HepG2 (cell line): ENCODE results near the gene SMAP1. TPM values are rescaled to one million over a fixed set of nuclear protein-coding genes. Genes with fewer than 3 reads are reported as not detected.
A peak's percentile ranks its signal among the peaks of the same experiment; 100 is the strongest.

Experiments
- ASH2L ChIP-seq: fragments of 300-600, 200-600 bp; sonication (generic); IDR thresholded peaks from 2 replicates; pipeline ENCODE4 v1.7.0; 2017; ENCODE audit warnings: low read depth, mild to moderate bottlenecking, moderate library complexity, mixed read lengths, low read length; ENCODE audit not compliant: insufficient read length
- CBX1 ChIP-seq: IDR thresholded peaks from one replicate; pipeline ENCODE4 v1.6.1; 2016; ENCODE audit warnings: antibody characterized with exemption, low read depth
- CCAR2 ChIP-seq: fragments of 200-400 bp; formaldehyde crosslinking; optimal IDR thresholded peaks from 2 replicates; pipeline ENCODE3; 2018; ENCODE audit warnings: low read depth, mild to moderate bottlenecking, low read length, moderate library complexity
- EEA1 ChIP-seq: sonication (generic); formaldehyde crosslinking; IDR thresholded peaks from 2 replicates; pipeline ENCODE4 v1.5.1; 2020; ENCODE audit warnings: mild to moderate bottlenecking, missing genetic modification reagents, borderline replicate concordance
- FOSL1 ChIP-seq: sonication (generic); formaldehyde crosslinking; IDR thresholded peaks from 2 replicates; pipeline ENCODE4 v1.9.0; 2021; ENCODE audit warnings: missing genetic modification reagents, borderline replicate concordance
- FOSL2 ChIP-seq: sonication (generic); formaldehyde crosslinking; IDR thresholded peaks from 2 replicates; pipeline ENCODE4 v1.4.0; 2020; ENCODE audit warnings: missing genetic modification reagents
- GMEB1 ChIP-seq: sonication (generic); formaldehyde crosslinking; IDR thresholded peaks from 2 replicates; pipeline ENCODE4 v1.5.1; 2020; ENCODE audit warnings: missing genetic modification reagents, mild to moderate bottlenecking, borderline replicate concordance
- HHEX ChIP-seq: IDR thresholded peaks from 2 replicates; pipeline ENCODE4 v1.6.1; 2016; ENCODE audit warnings: control low read depth
- HMG20B ChIP-seq: conservative IDR thresholded peaks from 2 replicates; pipeline ENCODE4 v1.6.1; 2016; ENCODE audit warnings: missing genetic modification reagents, missing compliant biosample characterization
- HOXD1 ChIP-seq: sonication (generic); formaldehyde crosslinking; IDR thresholded peaks from 2 replicates; pipeline ENCODE4 v1.5.0; 2020; ENCODE audit warnings: missing genetic modification reagents
- KAT2B ChIP-seq: fragments of 150-350 bp; IDR thresholded peaks from 2 replicates; pipeline ENCODE4 v1.6.1; 2014; ENCODE audit warnings: low read depth, low read length, borderline replicate concordance
- KLF15 ChIP-seq: sonication (generic); formaldehyde crosslinking; IDR thresholded peaks from 2 replicates; pipeline ENCODE4 v1.8.1; 2023; ENCODE audit warnings: borderline replicate concordance, mild to moderate bottlenecking, inconsistent platforms, missing genetic modification reagents, mixed read lengths
- MTA3 ChIP-seq: sonication (generic); formaldehyde crosslinking; IDR thresholded peaks from 2 replicates; pipeline ENCODE4 v1.4.0; 2020; ENCODE audit warnings: missing genetic modification reagents
- RARG ChIP-seq: sonication (generic); formaldehyde crosslinking; IDR thresholded peaks from 2 replicates; pipeline ENCODE4 v1.4.0; 2020; ENCODE audit warnings: low read depth, mild to moderate bottlenecking, missing genetic modification reagents
- RBM39 ChIP-seq: fragments of 200-400 bp; formaldehyde crosslinking; IDR thresholded peaks from one replicate; pipeline ENCODE4 v1.6.1; 2018; ENCODE audit warnings: antibody characterized with exemption, mild to moderate bottlenecking, low read depth, low read length; ENCODE audit not compliant: poor library complexity, severe bottlenecking
- RELA ChIP-seq: sonication (generic); formaldehyde crosslinking; IDR thresholded peaks from 2 replicates; pipeline ENCODE4 v1.4.0; 2020; ENCODE audit warnings: missing genetic modification reagents
- SKI ChIP-seq: fragments of 450-650 bp; IDR thresholded peaks from one replicate; pipeline ENCODE4 v1.6.1; 2018; ENCODE audit warnings: mild to moderate bottlenecking; ENCODE audit not compliant: partially characterized antibody
- TFAP4 ChIP-seq: sonication (generic); IDR thresholded peaks from 2 replicates; pipeline ENCODE4 v1.6.1; 2016; ENCODE audit warnings: low read depth, borderline replicate concordance
- ZBTB1 ChIP-seq: sonication (generic); formaldehyde crosslinking; IDR thresholded peaks from 2 replicates; pipeline ENCODE4 v1.4.0; 2020; ENCODE audit warnings: missing genetic modification reagents, borderline replicate concordance
- ZBTB34 ChIP-seq: sonication (generic); formaldehyde crosslinking; IDR thresholded peaks from 2 replicates; pipeline ENCODE4 v1.8.0; 2022; ENCODE audit warnings: mild to moderate bottlenecking, missing genetic modification reagents
- ZFP41 ChIP-seq: sonication (generic); formaldehyde crosslinking; IDR thresholded peaks from 2 replicates; pipeline ENCODE4 v1.4.0; 2020; ENCODE audit warnings: mild to moderate bottlenecking, missing genetic modification reagents, borderline replicate concordance
- ZNF276 ChIP-seq: sonication (generic); formaldehyde crosslinking; IDR thresholded peaks from 2 replicates; pipeline ENCODE4 v1.4.0; 2020; ENCODE audit warnings: mild to moderate bottlenecking, low read depth, missing genetic modification reagents
- ZNF317 ChIP-seq: sonication (generic); formaldehyde crosslinking; IDR thresholded peaks from 2 replicates; pipeline ENCODE4 v1.5.0; 2020; ENCODE audit warnings: mild to moderate bottlenecking, missing genetic modification reagents
- ZNF530 ChIP-seq: sonication (generic); formaldehyde crosslinking; IDR thresholded peaks from 2 replicates; pipeline ENCODE4 v1.5.0; 2020; ENCODE audit warnings: low read depth, mild to moderate bottlenecking, missing genetic modification reagents
- ZNF75D ChIP-seq: sonication (generic); formaldehyde crosslinking; IDR thresholded peaks from 2 replicates; pipeline ENCODE4 v1.8.1; 2023; ENCODE audit warnings: missing genetic modification reagents, mild to moderate bottlenecking, borderline replicate concordance
- polyA plus RNA-seq, 8 experiments: library from polyadenylated mRNA; depleted of rRNA in 3 of 8; stranded (reverse) in 7 of 8; unstranded in 1 of 8; fragments of >200 nt; fragmentation: Illumina TruSeq in 4 of 8; extraction: Trizol in 4 of 8; gene quantifications; 2 replicates each; pipeline versions ENCODE4 v1.2.1 to v1.2.3, GENCODE V29; 2011 to 2016; ENCODE audit warnings: low read depth in 4 of 8, missing spikeins in 1 of 8, mixed read lengths in 1 of 8; ENCODE audit not compliant: insufficient read depth in 1 of 8
- total RNA-seq, 5 experiments: library from RNA; depleted of rRNA; stranded (reverse); fragments of >200 nt; fragmentation: Illumina TruSeq; extraction: Trizol; gene quantifications; 2 replicates each; pipeline ENCODE4 v1.2.3, GENCODE V29; 2016; ENCODE audit warnings: low read depth in 1 of 5

SMAP1 gene
- total and polyA plus RNA-seq, 2 of the 13 experiments (the other 11 are each of a cell fraction or from before 2014, with no cell fraction given) = 13.4 to 17.8 TPM

GRCh38 chr6:70667711-70668498 lies at the start of gene SMAP1 (continued):
- TF ChIP-seq ZBTB34 (CRISPR knock-in tag) (peak; percentile 96), SKI (peak; percentile 96), TFAP4 (peak; percentile 65; the same call in 1 of the 2 replicates), FOSL2 (no peak), ZNF317 (no peak), RARG (CRISPR knock-in tag) (peak; percentile 66; the same call in 1 of the 2 replicates), KLF15 (CRISPR knock-in tag) (no peak), ZNF75D (CRISPR knock-in tag) (no peak), ZNF276 (CRISPR knock-in tag) (no peak), ZFP41 (CRISPR knock-in tag) (no peak), MTA3 (CRISPR knock-in tag) (no peak), RBM39 (peak; percentile 72), ZNF530 (no peak), HMG20B (CRISPR knock-in tag) (no peak), CBX1 (peak; percentile 62), KAT2B (no peak), ASH2L (peak; percentile 80), HOXD1 (CRISPR knock-in tag) (peak; percentile 77; the same call in 1 of the 2 replicates), HHEX (no peak), FOSL1 (CRISPR knock-in tag) (no peak), GMEB1 (CRISPR knock-in tag) (peak; percentile 89), CCAR2 (no peak), ZBTB1 (CRISPR knock-in tag) (no peak), EEA1 (CRISPR knock-in tag) (peak; percentile 56; the same call in 1 of the 2 replicates), RELA (CRISPR knock-in tag) (no peak)
